GM18519 (cell line): ENCODE results near the gene NEU4.
"Not testable (repeated sequence)": the region's sequence is repeated elsewhere in the genome, so short reads cannot be mapped to it uniquely, and the experiment has no call there.

Source experiments
- ATAC-seq: cut with Tn5 transposase; IDR thresholded peaks from one replicate; pipeline ENCODE4 v1.9.1; 2021; ENCODE audit warnings: mild to moderate bottlenecking, moderate library complexity; ENCODE audit not compliant: unreplicated experiment, low FRiP score

The NEU4 gene

GRCh38 chr2:241774419-241775222 is 34.4 kb upstream of the NEU4 start:
- no peak for ATAC-seq

DNA sequence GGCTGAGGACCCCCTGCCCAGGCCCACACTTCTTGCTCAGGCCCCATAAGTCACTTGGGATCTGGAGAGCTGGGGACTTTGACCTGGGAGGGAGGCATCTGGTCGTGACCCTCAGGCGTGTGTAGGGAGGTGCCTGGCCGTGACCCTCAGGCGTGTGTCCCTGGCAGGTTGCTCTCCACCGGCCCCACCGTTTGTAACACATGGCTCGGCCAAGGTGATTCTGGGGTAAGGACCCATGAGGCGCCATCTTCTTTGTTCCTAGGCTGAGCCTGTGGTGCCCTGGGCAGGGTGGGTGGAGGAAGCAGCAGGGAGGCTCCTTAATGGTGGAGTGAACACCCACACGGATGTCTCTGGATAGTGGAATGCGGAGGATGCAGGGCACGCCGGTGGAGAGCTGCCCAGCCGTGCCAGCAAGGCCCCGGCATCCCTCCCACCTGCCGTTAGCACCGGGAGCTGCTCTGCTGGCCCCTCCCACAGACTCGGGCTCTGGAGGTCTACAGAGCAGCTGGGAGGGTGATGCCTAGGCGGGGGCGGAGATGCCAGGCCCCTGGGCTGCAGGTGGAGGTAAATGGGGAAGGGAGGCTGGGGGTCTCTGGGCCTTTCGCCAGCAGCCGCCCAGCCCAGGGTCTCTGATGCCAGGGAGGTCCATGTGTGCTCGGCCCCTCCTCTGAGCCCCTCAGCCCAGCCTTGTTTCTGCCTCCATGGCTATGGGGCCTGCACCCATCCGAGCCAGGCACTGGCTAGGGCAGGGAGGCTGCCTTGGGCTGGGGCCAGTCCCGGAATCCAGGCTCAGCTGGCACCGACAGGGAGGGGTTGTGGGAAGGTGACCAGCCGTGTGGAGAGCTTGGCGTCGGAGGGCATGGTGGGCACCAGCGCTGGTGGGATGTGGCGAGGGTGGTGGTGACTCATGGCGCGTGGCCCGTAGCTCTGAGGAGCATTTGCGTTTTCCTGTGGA is 33.5 kb upstream of the NEU4 start:
- no peak for ATAC-seq

GRCh38 chr2:241776336-241777169 is 32.4 kb upstream of the NEU4 start, which contains the start of gene GAL3ST2:
Gene GAL3ST2 (plus strand): TSS chr2:241776822. CDS start chr2:241776956, 134 bp downstream.
- no peak for ATAC-seq

DNA sequence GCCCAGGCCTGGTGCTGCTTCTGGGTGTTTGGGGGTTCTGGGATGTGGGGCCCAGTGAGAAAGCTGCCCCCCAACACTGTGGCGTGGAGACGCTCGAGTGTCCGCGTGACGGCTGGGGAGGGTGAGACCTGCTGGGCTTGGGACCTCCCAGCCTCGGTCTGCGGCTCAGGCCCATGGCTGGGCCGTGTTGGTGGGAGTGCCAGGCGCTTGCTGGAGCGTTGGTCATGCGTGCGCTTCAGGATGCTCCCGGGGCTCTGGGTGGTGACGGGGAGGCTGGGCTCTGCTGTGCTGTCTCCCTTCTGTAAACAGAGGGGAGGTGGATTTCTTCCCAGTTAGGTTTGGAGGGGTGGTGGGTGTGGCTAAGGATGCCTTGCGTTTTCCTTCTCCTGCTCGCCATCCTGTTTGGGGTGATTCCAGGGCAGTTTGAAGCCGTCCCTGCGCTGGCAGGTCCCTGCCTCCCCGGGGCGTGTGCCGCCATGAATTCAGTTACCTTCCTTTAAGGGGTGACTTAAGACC is 31.8 kb upstream of the NEU4 start:
- no peak for ATAC-seq

DNA sequence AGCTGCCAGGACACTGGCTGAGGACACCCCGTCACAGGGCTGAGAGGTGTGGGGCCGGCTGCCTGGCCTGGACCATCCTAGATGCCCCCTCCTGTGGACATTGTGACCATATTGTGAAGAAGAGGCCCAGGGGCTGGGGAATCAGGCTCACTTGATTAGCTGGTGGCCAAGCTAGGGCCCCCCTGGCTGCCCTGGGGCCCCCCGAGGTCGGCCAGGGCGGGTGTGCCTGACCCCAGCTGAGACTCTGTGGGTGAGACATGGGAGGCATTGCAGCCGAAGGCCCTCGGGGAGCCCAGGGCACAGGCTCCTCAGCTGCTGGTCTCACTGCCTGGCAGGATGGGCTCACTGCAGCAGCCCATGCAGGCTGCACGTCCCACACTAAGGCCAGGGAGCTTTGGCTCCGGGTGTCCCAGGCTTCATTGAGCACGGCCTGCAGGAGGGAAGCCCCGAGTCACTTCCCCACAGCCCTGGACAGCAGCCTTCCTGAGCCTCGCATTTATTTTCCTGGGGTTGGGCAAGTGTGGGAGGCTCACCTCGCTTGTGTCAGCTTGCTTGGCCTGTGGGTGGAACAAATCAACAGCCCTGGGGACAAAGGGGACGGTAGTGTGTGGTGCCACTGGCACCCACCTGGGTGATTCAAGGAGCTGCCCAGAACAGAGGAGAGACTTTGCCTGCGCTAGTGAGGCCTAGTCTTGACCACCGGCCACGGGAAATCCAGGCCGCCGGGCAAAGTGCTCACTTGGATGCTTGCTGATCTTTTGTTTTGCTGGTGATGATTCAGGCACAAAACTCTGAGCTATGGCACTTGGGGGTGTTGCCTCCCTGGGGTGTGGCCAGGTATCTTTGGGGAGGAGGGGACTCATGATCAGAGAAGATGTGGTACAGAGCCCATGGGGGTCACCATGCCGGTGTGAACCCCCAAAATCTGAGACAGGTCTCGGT is 31.0 kb upstream of the NEU4 start:
- no peak for ATAC-seq

DNA sequence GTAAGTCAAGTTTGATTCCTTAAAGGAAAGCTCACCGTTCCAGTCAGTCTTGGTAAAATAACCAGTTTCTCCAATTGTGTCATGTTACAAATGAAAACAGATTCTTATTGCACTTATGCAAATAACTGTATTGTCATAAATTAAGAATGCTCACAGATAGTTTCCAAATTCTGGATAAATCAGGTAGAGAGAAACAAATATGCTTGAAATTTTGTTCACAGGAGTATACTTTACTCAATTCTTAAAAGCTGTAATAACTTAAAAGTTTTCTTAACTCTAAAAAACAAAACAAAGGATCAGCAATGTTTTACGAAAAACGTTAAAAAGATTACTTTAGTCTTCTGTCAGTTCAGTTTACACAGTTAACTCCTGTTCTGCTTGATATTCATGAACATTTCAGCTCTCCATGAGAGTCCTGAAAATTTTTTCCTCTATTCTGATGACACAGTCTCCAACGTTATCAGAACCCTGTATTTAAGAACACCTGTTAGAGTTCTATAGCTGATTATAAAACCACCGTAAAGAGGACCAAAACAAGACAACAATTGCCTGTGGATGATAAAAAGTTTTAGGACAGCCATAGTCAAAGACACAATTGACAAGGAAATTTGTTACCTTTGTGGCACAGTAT is 27.9 kb upstream of the NEU4 start:
- ATAC-seq = no peak

- ATAC-seq = not testable (repeated sequence)
Observed at GRCh38 chr2:241782053-241782452, 26.9 kb upstream of the NEU4 start.

- no peak for ATAC-seq
Observed at GRCh38 chr2:241788135-241788534, 20.9 kb upstream of the NEU4 start.

DNA sequence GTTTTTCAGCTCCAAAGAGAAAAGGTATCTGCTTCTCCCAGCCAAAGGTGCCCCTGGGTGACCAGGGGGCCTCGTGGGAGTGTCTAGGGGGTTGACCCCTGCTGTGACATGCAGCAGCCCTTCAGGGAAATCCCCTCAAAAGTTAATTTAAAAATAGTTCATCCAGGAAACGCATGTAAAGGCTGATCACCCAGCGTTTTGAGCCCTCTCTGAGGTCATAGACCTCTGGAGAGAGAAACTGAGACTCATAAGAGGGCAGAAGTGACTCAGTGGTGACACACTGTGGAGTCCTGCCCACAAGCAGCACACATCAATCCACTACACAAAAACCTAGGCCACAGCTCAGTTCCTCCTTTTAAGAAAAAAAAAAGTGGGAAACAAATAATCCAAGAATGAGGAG is 20.4 kb upstream of the NEU4 start:
- ATAC-seq = no peak

- not testable (repeated sequence) for ATAC-seq
Observed at GRCh38 chr2:241791385-241791784, 17.6 kb upstream of the NEU4 start.

DNA sequence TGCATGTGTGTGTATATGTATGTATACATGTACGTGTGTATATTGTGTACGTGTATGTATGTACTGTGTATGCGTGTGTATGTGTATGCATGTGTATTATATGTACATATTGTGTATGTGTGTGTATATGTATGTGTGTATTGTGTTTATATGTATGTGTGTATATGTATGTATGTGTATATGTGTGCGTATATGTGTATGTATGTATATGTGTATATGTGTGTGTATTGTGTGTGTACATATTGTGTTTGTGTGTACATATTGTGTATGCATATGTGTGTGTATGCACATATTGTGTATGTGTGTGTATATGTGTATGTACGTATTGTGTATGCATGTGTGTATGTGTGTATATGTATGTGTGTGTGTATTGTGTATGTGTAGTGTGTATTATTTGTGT is 15.6 kb upstream of the NEU4 start:
- no peak for ATAC-seq

DNA sequence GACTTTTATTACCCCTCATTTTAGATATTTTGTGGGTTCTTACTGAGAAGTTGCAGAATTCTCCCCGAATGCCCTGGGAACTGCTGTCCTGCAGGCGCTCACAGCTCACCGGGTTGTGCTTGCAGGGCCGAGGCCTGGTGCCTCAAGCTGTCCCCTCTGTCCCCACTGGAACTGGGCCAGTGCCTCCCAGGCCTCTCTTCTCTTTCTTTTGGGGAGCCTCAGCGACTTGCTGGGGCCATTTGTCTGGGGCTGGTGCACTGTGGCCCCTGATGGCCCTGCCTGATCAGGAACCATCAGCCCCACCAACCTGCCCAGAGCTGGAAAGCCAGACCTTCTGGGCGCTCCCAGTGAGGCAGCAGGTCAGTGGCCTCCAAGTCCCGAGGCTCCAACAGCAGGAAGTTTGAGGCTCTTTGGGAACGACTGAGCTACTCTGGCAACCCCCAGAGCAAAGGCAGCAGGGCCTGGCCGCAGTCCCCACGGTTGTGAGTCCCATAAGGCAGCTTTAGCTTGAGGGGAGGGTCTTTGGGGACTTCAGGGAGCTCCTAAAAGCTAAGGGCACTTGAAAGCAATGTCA is 14.7 kb upstream of the NEU4 start:
- ATAC-seq = no peak

- ATAC-seq = no peak
Observed at GRCh38 chr2:241795021-241795999, 13.7 kb upstream of the NEU4 start.

DNA sequence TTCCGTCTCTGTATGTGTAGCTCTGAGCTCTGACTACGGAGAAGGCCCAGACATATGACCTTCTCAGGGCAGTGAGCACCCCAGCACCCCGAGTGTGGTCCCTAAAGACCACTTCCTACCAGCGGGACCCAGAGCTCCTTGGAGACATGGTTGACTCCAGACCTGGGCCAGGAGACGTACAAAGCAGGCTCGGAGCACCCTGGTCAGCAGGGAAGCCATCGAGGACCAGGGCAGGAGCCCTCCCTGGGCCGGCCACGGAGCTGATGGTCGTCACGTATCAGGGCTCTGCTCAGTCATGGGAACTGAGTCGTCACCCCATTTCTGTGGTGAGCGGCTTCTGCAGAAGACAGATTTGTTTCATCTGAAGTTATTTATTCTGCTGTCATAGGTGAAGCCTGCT is 12.8 kb upstream of the NEU4 start:
- ATAC-seq = no peak

GRCh38 chr2:241796610-241797138 is 12.3 kb upstream of the NEU4 start:
- no peak for ATAC-seq

GRCh38 chr2:241797441-241798080 is 11.4 kb upstream of the NEU4 start:
- ATAC-seq = no peak
